CD4-positive, alpha-beta T cell treated with Interleukin-2 at 100 ng/mL for 4 hours (primary cell): ENCODE data around the gene KDSR.

ENCODE experiments used
- DNase-seq: peaks from one replicate; pipeline ENCODE4 v3.0.0-alpha.2; 2020; ENCODE audit warnings: low spot score

The KDSR gene

GRCh38 chr18:63367053-63367953 is at the start of gene KDSR:
Gene KDSR, minus strand, starts transcription at chr18:63367206. Its CDS starts 88 bp downstream, at chr18:63367118.
- DNase-seq: peak; percentile 73

GRCh38 chr18:63412953-63413352 is 45.9 kb upstream of the KDSR start:
- no peak for DNase-seq

- DNase-seq: peak; percentile 17
These were observed 43.8 kb upstream of the KDSR start for GRCh38 chr18:63410792-63411191.

- DNase-seq: peak; percentile 5
These were observed 42.3 kb upstream of the KDSR start for GRCh38 chr18:63409301-63409700.

- DNase-seq: no peak
These were observed 40.7 kb upstream of the KDSR start for GRCh38 chr18:63407734-63408133.

GRCh38 chr18:63405986-63406385 is 39.0 kb upstream of the KDSR start:
- DNase-seq: no peak

GRCh38 chr18:63402246-63403162 is 35.5 kb upstream of the KDSR start:
- no peak for DNase-seq

- no peak for DNase-seq
These were observed 32.3 kb upstream of the KDSR start for GRCh38 chr18:63399300-63399699.

- DNase-seq: no peak
These were observed 30.3 kb upstream of the KDSR start for GRCh38 chr18:63397349-63397748.

GRCh38 chr18:63395503-63395902 is 28.5 kb upstream of the KDSR start:
- no peak for DNase-seq

- no peak for DNase-seq
These were observed 27.9 kb upstream of the KDSR start for GRCh38 chr18:63394954-63395353.

GRCh38 chr18:63387861-63388260 is 20.9 kb upstream of the KDSR start:
- DNase-seq: no peak

GRCh38 chr18:63382843-63383242 is 15.8 kb upstream of the KDSR start:
- DNase-seq: no peak

- no peak for DNase-seq
These were observed 12.6 kb upstream of the KDSR start for GRCh38 chr18:63379639-63379962.

- no peak for DNase-seq
These were observed 12.1 kb upstream of the KDSR start for GRCh38 chr18:63378919-63379638.

GRCh38 chr18:63377275-63377980 is 10.4 kb upstream of the KDSR start:
- DNase-seq: no peak

GRCh38 chr18:63376538-63376937 is 9.5 kb upstream of the KDSR start:
- no peak for DNase-seq

- DNase-seq: no peak
These were observed 7.5 kb upstream of the KDSR start for GRCh38 chr18:63374540-63374939.

- no peak for DNase-seq
These were observed 6.2 kb upstream of the KDSR start for GRCh38 chr18:63373161-63373560.

GRCh38 chr18:63368611-63369010 is 1.6 kb upstream of the KDSR start:
- DNase-seq: no peak

GRCh38 chr18:63366213-63367052 is 573 bp downstream of the KDSR start:
- DNase-seq: peak; percentile 69
